ENCODE measurements around the gene LRRC73.

GRCh38 chr6:43492673-43493072, 17.5 kb downstream of the LRRC73 start:
- TF ChIP-seq POLR2AphosphoS5 (IDR thresholded peaks at IDR 0.05; ENCODE audit: low read depth, low read length) (no peak), POLR2A (IDR thresholded peaks at IDR 0.05; ENCODE audit: low read depth, low read length) (no peak)
